ENCODE results near the gene OPHN1. TPM values are rescaled to one million over a fixed set of nuclear protein-coding genes. Genes with fewer than 3 reads are reported as not detected.

The OPHN1 gene, protein sequence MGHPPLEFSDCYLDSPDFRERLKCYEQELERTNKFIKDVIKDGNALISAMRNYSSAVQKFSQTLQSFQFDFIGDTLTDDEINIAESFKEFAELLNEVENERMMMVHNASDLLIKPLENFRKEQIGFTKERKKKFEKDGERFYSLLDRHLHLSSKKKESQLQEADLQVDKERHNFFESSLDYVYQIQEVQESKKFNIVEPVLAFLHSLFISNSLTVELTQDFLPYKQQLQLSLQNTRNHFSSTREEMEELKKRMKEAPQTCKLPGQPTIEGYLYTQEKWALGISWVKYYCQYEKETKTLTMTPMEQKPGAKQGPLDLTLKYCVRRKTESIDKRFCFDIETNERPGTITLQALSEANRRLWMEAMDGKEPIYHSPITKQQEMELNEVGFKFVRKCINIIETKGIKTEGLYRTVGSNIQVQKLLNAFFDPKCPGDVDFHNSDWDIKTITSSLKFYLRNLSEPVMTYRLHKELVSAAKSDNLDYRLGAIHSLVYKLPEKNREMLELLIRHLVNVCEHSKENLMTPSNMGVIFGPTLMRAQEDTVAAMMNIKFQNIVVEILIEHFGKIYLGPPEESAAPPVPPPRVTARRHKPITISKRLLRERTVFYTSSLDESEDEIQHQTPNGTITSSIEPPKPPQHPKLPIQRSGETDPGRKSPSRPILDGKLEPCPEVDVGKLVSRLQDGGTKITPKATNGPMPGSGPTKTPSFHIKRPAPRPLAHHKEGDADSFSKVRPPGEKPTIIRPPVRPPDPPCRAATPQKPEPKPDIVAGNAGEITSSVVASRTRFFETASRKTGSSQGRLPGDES
- polyA plus RNA-seq, result 7.3 and 7.6 TPM in 2 replicates
- 27.0 and 42.3 TPM in 2 replicates for polyA minus RNA-seq

DNA sequence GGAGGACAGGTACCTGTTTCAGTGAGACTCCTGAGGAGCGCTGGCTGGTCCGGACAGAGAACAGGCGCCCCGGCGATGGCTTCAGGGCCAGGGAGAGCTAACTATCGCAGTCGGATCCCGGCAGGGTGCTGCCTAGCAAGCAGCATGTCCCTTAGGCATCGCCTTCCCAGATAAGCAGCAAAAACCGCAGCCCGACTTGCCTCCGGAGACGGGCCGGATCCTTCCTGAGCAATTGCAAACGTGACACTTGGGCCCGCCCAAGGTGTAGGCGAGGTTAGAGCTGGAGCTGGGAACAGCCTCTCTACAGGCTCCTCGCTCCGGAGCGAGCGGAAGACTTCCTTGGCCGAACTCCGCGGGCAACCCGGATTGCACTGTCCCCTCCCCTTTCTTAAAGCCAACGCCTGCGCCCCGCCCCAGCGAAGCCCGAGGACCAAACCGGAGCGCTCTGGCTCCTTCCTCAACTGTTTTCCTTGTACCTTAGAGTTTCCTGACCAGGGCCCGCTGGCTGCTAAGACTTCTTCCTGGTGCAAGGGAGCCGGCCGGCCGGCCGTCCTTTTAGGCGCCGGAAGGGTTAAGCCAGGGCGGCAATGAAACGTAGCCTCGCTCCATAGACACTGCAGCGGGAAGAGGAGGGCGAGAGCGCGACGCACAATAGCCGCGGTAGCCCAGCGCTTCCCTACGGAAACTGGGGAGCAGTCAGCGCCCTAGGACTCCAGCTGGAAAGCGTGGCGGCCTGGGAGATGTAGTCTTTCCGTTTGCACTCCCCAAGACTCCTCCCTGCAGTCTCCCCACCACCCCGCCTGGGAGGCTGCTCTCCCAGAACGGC lies at the start of gene OPHN1:
Gene OPHN1 (minus strand): TSS at position 341 of the 826 bp plus-strand sequence. CDS start 475 bp downstream, outside the sequence.
- Histone ChIP-seq H3K9ac (ENCODE audit: low read length) (peak within 1 kb of the TSS; percentile 64), H3K9me2 (ENCODE audit: insufficient read depth, low read length) (no peaks in the 10 kb centered on the region), H2AFZ (ENCODE audit: low read depth, low read length) (peak within 1 kb of the TSS; percentile 56), H3K79me2 (replicated peaks; ENCODE audit: insufficient read depth, low read length) (no peaks in the 10 kb centered on the region), H4K20me1 (ENCODE audit: insufficient read depth) (no peaks in the 10 kb centered on the region), H3K27me3 (ENCODE audit: insufficient read depth, low read depth, low read length) (no peaks in the 10 kb centered on the region), H3K9me3 (ENCODE audit: low read length) (no peaks in the 10 kb centered on the region), H3F3A (ENCODE audit: insufficient read depth, low read length, poor library complexity, severe bottlenecking) (no peaks in the 10 kb centered on the region), H3K27ac (ENCODE audit: low read length) (peak within 1 kb of the TSS; percentile 62), H3K4me2 (ENCODE audit: low read length) (peak within 1 kb of the TSS; percentile 62), H3K36me3 (ENCODE audit: insufficient read depth, low read length) (no peaks in the 10 kb centered on the region), H3K4me3 (ENCODE audit: low read length) (peak within 1 kb of the TSS; percentile 79)
- TF ChIP-seq, protein P1, sequence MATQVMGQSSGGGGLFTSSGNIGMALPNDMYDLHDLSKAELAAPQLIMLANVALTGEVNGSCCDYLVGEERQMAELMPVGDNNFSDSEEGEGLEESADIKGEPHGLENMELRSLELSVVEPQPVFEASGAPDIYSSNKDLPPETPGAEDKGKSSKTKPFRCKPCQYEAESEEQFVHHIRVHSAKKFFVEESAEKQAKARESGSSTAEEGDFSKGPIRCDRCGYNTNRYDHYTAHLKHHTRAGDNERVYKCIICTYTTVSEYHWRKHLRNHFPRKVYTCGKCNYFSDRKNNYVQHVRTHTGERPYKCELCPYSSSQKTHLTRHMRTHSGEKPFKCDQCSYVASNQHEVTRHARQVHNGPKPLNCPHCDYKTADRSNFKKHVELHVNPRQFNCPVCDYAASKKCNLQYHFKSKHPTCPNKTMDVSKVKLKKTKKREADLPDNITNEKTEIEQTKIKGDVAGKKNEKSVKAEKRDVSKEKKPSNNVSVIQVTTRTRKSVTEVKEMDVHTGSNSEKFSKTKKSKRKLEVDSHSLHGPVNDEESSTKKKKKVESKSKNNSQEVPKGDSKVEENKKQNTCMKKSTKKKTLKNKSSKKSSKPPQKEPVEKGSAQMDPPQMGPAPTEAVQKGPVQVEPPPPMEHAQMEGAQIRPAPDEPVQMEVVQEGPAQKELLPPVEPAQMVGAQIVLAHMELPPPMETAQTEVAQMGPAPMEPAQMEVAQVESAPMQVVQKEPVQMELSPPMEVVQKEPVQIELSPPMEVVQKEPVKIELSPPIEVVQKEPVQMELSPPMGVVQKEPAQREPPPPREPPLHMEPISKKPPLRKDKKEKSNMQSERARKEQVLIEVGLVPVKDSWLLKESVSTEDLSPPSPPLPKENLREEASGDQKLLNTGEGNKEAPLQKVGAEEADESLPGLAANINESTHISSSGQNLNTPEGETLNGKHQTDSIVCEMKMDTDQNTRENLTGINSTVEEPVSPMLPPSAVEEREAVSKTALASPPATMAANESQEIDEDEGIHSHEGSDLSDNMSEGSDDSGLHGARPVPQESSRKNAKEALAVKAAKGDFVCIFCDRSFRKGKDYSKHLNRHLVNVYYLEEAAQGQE (IDR thresholded peaks at IDR 0.05; ENCODE audit: borderline replicate concordance), result no peak
- TF ChIP-seq RAD21 (conservative IDR thresholded peaks at IDR 0.05) (no peak), POLR2AphosphoS5 (IDR thresholded peaks at IDR 0.05) (peak; percentile 2)

DNA sequence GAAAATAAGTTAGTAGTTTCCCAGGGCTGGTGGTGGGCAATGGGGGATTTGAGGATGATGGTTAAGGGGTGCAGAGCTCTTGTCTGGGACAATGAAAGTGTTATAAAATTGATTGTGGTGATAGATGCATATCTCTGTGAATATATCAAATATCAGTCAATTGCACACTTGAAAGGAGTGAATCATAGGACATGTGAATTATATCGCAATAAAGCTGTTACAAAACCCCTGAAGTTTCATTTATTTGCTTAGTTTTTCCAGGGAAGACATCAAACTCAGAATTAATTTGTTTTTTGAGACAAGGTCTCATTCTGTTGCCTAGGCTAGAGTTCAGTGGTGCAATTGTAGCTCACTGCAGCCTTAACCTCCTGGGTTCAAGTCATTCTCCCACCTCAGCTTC lies 47.7 kb upstream of the OPHN1 start:
- TF ChIP-seq EZH2 (IDR thresholded peaks at IDR 0.05; ENCODE audit: borderline replicate concordance, insufficient read depth, low read length, poor library complexity, severe bottlenecking), result no peak
- TF ChIP-seq, protein P1 (IDR thresholded peaks at IDR 0.05; ENCODE audit: borderline replicate concordance), result no peak
- TF ChIP-seq POLR2AphosphoS5 (IDR thresholded peaks at IDR 0.05), result no peak
- TF ChIP-seq RAD21 (conservative IDR thresholded peaks at IDR 0.05), result no peak
- Histone ChIP-seq H3K36me3 (ENCODE audit: insufficient read depth, low read length) (no peaks in the 10 kb centered on the region), H3F3A (ENCODE audit: insufficient read depth, low read length, poor library complexity, severe bottlenecking) (no peaks in the 10 kb centered on the region), H3K79me2 (replicated peaks; ENCODE audit: insufficient read depth, low read length) (no peaks in the 10 kb centered on the region), H3K4me2 (ENCODE audit: low read length) (no peak overlapping the region), H3K9me2 (ENCODE audit: insufficient read depth, low read length) (no peaks in the 10 kb centered on the region), H4K20me1 (ENCODE audit: insufficient read depth) (no peaks in the 10 kb centered on the region), H3K9ac (ENCODE audit: low read length) (no peak overlapping the region), H2AFZ (ENCODE audit: low read depth, low read length) (no peak overlapping the region), H3K4me3 (ENCODE audit: low read length) (no peak overlapping the region), H3K27me3 (ENCODE audit: insufficient read depth, low read depth, low read length) (no peaks in the 10 kb centered on the region), H3K27ac (ENCODE audit: low read length) (no peak overlapping the region), H3K9me3 (ENCODE audit: low read length) (no peaks in the 10 kb centered on the region)
